Activated CD8-positive, alpha-beta memory T cell treated with anti-CD3 and anti-CD28 coated beads for 4 hours (primary cell): Measurements from ENCODE around the gene SDC1.
"Not testable (repeated sequence)": the region's sequence is repeated elsewhere in the genome, so short reads cannot be mapped to it uniquely, and the experiment has no call there.

Source experiments
- DNase-seq, 2 donors: peaks; one replicate each; pipeline ENCODE4 v3.0.0-alpha.2; 2020; ENCODE audit warnings: low read depth in 2 of 2

Gene SDC1, protein sequence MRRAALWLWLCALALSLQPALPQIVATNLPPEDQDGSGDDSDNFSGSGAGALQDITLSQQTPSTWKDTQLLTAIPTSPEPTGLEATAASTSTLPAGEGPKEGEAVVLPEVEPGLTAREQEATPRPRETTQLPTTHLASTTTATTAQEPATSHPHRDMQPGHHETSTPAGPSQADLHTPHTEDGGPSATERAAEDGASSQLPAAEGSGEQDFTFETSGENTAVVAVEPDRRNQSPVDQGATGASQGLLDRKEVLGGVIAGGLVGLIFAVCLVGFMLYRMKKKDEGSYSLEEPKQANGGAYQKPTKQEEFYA

DNA sequence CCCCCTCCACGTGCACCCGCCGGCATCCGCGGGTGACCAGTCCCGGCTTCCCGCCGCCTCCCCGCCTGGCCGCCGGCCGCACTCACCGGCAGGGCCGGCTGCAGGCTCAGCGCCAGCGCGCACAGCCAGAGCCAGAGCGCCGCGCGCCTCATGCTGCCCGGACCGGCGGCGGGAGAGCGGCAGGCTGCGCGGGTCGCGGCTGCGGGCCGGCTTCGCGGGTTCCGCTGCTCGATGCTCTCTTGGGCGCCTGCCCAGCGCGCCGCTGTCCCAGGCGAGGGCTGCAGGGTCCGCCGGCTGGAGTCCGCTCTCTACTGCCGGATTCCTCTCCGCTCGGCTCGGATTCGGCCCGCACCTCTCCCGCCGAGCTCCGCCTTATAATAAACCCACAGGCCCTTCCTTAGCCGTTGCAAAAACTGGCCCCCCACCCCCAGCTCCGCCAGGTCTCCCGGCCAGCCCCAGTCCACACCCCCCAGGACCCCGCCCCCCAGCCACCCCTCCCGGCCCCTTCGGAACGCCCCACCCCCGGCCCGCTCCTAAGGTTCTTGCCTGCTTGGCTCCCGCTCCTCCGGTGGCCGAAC, at the start of gene SDC1:
Gene SDC1, minus strand, starts transcription at position 415 of the 578 bp plus-strand sequence. Its CDS starts 263 bp downstream, at position 152.
- DNase-seq = no peak

DNA sequence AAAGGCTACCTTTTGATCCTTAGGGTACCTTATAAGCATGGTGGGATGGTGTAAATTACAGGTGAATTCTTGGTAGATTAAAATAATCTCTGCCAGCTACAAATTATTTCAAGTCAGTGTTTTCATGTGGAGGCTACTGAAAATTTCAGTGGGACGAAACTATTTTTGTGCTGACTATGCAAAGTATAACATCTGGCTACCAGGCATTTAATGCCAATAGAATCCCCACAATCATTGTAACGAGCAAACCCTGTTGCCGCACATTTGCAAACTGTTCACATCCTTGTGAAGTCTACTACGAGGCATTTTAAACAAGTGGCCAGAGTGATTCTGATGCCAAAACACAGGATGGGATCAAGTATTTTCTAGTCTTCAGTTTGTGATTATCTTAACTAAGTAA, 48.1 kb upstream of the SDC1 start:
- no peak for DNase-seq

GRCh38 chr2:20268317-20268716, 43.4 kb upstream of the SDC1 start:
- not testable (repeated sequence) for DNase-seq

DNA sequence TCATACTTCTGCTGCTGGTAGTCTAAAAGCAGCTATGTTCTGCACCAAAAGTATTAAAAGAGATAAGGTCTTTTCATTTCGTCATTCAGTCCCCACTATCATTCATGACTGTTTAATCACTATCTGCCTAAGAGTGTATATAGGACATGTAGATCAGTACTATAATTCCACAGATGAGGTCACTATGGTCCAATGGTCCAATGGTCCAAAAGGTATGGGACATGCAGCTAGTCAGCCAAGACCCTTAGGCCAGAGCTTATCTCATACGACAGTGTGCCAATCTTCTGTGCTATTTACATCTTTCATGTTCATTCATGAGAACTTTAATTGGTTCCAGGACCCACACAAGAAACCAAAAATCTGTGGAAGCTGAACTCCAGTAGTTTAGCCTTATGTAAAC, 42.6 kb upstream of the SDC1 start:
- DNase-seq = no peak

DNA sequence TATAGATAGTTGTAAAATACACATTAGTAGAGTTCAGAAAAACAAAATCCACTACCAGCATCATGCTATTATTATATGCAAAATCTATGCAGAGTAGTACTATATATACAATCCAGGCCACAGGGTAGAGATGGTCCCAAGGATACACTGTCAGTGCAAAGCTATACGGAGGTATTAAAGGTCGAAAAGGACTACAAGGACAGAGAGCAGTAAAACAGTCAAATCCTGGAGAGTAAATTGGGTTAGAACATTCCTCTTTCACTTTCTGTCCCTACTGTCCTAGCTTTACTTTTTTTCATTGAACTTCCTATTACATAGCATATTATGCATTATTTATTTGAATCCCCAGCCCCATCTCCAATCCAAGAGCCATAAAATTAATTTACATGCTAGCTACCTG, 39.7 kb upstream of the SDC1 start:
- DNase-seq = no peak

DNA sequence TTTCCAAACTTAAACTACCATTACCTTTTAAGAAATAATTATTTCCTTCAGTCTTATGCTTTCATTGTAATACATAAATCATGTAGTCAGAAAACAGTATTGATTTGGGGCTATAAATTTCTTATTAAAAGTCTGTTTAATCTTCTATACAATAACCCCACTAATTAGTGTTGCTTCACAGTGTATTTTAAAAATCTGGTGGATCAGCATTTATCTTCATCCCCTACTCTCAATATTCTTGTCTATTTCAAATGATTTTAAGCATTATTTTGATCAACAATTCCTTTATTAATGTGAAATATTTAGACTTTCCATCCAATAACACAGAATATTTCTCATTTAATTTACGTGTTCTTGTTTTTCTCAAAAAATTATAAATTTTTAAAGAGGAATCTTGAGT, 32.5 kb upstream of the SDC1 start:
- DNase-seq = no peak

DNA sequence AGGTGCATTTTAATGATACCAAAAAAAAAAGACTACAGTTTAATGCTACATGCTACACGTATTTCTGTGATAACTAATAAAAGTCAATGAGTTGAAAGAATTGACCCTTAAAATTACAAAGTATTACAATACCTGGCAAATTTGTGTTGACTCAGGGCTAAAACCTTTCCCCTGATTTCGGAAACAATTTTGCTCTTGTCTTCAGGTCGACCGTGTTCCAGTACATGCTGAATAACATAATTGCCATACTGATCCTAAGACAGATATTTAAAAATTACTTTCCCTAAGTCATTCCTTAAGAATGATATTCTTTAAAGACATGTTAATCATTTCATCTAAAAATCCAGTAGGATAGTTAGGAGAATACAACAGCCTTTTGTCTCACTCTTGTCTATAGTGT, 29.8 kb upstream of the SDC1 start:
- DNase-seq = no peak

- no peak for DNase-seq
Observed at GRCh38 chr2:20250436-20250835, 25.5 kb upstream of the SDC1 start.

DNA sequence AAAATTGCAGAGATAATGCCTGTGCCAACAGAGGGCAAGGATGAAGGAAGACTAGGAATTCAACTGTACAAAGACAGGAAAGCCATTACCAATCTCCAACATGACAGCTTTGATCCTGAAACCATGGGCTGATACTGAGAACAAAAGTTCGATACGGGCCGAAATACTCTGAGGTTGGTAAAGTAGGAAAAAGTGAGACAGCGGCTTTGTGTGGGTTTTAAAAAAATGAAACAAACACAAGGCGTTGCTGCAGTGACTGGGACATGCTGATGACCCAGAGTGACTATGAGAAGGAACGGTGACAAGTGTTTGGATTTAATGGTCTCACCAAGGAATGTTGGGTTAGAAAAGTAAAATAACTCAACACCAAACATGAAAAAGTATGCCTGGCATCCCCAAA, 24.2 kb upstream of the SDC1 start:
- no peak for DNase-seq

- DNase-seq = no peak
Observed at GRCh38 chr2:20247084-20247483, 22.2 kb upstream of the SDC1 start.

GRCh38 chr2:20243637-20244036, 18.7 kb upstream of the SDC1 start:
- DNase-seq = not testable (repeated sequence)

DNA sequence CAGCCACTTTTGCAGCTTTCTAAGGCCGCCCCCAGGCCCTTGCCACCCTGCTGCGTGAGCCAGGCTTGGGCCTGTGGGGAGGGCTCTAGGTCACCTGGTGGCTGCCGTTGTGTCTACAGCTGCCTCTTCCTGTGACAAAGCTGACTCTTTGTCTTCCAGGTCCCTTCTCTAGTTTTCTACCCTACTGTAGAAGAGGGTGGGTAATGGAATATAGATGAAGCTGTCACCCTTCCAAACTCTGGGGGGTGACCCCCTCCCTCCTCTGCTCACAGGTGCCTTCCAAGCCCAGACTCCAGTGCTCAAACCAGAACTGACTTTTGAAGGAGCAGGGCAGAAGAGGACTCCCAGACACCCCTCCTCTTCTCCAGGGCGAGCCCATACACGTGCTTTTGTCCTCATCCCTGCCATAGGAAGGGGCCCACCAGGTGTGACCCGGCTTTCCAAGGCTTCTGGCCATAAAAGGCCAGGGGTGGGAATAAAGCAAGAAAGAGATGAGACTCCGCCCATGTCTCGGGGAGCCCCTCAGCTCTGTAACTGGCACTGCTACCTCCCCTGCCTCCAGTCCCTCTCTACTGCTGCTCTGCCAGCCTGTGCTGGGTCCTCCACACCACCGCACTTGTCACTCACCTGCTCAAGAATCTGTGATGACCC, 17.9 kb upstream of the SDC1 start:
- DNase-seq = no peak

DNA sequence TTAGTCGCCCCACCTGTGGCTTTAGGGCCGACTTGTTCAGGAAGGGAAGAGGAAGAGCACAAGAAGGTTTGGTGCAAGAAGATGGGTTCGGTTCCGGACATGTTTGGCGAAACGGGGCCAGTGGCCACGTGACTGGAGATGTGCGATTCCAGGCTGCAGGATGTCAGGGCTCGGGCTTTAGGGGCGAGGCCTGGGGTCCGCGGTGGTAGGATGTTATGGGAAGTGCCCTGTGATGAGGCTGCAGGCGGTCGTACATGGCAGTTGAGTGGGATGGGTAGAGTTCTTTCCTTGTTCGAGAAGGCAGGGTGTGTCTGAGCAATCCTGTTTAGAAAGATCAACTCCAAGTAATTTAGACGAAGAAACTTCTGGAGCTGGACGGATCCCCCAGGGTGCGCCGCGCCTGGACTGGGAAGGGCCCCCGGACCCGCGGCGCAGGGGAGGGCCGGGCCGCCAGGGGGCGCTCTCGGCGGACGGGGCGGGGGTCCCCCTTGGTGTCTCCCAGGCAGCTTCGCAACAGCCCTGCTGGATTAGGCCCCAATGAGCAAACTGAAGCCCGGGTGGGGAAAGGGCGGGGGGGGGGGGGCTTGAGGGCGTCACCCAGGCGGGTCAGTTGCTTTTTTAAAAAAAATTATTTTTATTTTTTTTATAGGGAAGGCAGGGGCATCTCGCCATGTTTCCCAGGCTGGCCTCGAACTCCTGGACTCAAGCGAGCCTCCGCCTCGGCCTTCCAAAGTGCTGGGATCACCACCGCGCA, 17.2 kb upstream of the SDC1 start:
- no peak for DNase-seq

DNA sequence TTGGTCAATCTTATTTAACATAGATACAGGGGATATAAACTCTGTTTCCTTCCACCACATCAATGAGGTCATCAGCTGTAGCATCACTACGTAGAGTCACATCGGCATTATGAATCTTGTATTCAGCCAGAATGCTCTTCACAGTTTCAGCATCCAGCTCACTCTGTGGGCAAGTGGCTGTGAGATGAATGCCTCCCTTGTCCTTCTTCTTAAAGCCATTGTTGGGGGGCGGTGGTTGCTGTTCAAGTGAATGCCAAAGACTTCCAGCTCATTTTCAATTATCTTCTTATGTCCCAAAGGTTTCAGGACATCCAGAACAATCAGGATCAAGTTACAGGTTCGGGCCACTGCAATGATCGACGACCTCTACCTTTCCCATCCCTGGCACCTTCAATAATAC, 15.4 kb upstream of the SDC1 start:
- DNase-seq = not testable (repeated sequence)

DNA sequence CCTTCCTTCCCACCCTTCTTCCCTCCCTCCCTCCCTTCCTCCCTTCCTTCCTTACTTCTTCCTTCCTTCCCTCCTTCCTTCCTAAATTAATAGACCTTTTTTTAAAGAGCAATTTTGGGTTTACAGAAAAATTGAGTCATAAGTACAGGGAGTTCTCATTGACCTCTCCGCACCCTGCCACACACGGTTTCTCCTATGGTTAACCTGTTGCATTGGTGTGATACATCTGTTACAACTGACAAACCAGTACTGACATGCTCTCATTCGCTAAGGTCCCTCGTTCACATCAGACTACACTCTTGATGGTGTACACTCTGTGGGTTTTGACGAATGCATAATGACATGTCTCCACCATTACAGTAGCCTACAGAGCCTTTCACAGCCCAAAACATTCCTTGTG, 11.6 kb upstream of the SDC1 start:
- no peak for DNase-seq

GRCh38 chr2:20235655-20236305, 10.8 kb upstream of the SDC1 start:
- no peak for DNase-seq

DNA sequence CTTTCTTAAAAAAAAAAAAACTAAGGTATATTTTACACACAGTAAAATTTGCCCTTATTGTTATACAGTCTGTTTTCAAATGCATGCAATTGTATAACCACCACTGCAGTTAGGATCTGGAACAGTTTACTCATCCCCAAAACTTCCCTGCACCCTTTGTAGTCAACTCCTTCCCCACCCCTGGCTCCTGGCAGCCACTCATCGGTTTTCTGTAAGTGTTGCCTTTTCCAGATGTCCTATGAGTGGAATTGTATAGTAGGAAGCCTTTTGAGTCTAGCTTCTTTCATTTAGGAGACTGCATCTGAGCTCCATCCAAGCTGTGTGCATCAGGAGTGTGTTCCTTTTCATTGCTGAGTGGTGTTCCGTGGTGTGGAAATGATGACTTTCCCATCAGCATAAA, 9.7 kb upstream of the SDC1 start:
- DNase-seq = not testable (repeated sequence)

DNA sequence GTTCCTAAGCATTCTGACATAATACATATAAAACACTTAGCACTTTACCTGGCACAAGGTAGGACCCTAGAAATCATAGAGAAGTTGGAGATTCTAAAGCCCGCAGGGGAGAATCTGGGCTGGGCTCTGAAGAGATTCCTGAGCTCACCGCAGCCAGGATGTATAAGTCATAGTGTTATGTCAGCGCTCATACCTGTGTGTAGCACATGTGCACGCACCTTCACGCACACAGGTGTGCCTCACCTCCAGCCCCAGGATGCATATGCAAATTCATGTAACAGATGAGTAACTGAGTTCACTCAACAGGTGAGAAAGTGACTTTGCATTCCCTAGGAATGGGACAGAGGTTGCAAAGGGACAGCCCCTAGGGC, 7.9 kb upstream of the SDC1 start:
- no peak for DNase-seq

DNA sequence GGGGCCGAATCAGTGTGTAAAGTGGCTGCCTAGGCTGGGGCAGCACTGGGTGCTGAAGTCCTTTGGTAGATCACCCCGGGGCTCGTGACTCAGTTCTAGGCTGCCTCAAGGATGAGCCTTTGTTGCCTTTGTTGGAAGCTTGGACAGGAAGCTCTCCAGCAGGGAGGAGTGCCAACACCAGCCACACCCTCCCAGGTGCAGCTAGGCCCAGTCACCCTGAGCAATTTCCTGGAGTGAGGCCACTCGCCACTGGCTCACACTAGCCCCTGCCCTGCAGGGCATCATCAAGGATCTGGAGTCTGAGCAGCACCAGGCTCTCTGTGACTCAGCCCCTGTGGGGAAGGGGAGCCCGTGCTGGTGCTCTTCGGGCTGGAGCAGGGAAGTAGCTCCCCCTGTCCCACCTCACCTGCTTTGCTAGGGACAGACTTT, 6.7 kb upstream of the SDC1 start:
- no peak for DNase-seq

DNA sequence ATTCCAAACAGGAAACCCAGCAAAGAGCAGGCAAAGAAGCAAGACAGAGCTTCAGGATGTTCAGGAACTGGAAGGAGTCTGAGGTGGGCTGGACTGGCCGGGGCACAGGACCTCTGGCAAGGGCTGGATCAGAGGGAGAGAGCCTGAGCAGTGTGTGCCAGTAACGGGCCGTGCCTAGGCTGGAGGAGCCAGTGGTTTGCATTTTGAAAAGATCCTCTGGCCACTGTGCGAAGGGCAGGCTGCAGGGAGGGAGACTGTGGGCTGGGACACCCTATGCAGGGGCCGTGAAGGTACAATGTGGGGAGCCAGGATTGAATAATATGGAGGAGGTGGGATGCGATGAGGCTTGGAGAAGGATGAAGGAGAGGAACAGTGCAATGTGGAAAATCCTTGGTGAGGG, 6.2 kb upstream of the SDC1 start:
- no peak for DNase-seq

DNA sequence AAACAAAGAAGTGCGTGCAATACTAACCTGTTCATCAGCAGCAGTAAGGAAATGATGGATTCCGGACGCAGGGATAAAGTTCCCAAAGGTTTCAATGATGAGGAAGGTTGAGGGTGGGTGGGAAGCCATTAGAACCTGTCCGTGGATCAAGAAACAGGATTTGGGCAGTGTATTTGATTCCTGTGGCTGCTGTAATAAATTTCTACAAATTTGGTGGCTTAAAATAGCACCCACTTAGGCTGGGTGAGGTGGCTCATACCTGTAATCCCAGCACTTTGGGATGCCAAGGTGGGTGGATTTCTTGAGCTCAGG, 5.1 kb upstream of the SDC1 start:
- no peak for DNase-seq
